ENCODE measurements around the gene MARCHF3.

The MARCHF3 gene

GRCh38 chr5:127038550-127038949, 8.2 kb upstream of the MARCHF3 start:
- Histone ChIP-seq H3K9ac (ENCODE audit: insufficient read length) (no peak overlapping the region), H3K4me3 (no peak overlapping the region), H3K27ac (no peak overlapping the region), H3K9me3 (ENCODE audit: low read depth, low read length) (no peaks in the 10 kb centered on the region), H3K36me3 (ENCODE audit: insufficient read depth, low read length) (no peaks in the 10 kb centered on the region)
- no peak for TF ChIP-seq EZH2 (IDR thresholded peaks at IDR 0.05)
- TF ChIP-seq POLR2AphosphoS5 (IDR thresholded peaks at IDR 0.05; ENCODE audit: borderline replicate concordance, low read depth, low read length): no peak
- TF ChIP-seq FOXP2 (optimal IDR thresholded peaks at IDR 0.05; ENCODE audit: control extremely low read depth, extremely low read length, insufficient read depth): no peak
- no peak for DNase-seq (ENCODE audit: low read depth, low spot score)

GRCh38 chr5:127031863-127032232, 1.5 kb upstream of the MARCHF3 start:
- no peak overlapping the region for H3K9ac ChIP-seq (ENCODE audit: insufficient read length)
- TF ChIP-seq POLR2AphosphoS5 (IDR thresholded peaks at IDR 0.05; ENCODE audit: borderline replicate concordance, low read depth, low read length) (no peak), FOXP2 (optimal IDR thresholded peaks at IDR 0.05; ENCODE audit: control extremely low read depth, extremely low read length, insufficient read depth) (no peak)
- no peaks in the 10 kb centered on the region for H3K36me3 ChIP-seq (ENCODE audit: insufficient read depth, low read length)
- H3K4me3 ChIP-seq: no peak overlapping the region
- DNase-seq (ENCODE audit: low read depth, low spot score): no peak
- no peak overlapping the region for H3K27ac ChIP-seq
- no peaks in the 10 kb centered on the region for H3K9me3 ChIP-seq (ENCODE audit: low read depth, low read length)

GRCh38 chr5:127031147-127031862, 947 bp upstream of the MARCHF3 start:
- Histone ChIP-seq H3K9me3 (ENCODE audit: low read depth, low read length) (no peaks in the 10 kb centered on the region), H3K36me3 (ENCODE audit: insufficient read depth, low read length) (no peaks in the 10 kb centered on the region), H3K27ac (no peak overlapping the region), H3K9ac (ENCODE audit: insufficient read length) (peak overlapping the region; percentile 58), H3K4me3 (peak overlapping the region; percentile 91)
- DNase-seq (ENCODE audit: low read depth, low spot score): no peak
- TF ChIP-seq EZH2 (IDR thresholded peaks at IDR 0.05) (no peak), POLR2AphosphoS5 (IDR thresholded peaks at IDR 0.05; ENCODE audit: borderline replicate concordance, low read depth, low read length) (no peak), FOXP2 (optimal IDR thresholded peaks at IDR 0.05; ENCODE audit: control extremely low read depth, extremely low read length, insufficient read depth) (no peak)

- no peak overlapping the region for H3K27ac ChIP-seq
- no peaks in the 10 kb centered on the region for H3K9me3 ChIP-seq (ENCODE audit: low read depth, low read length)
- H3K4me3 ChIP-seq: peak overlapping the region; percentile 91
- DNase-seq (ENCODE audit: low read depth, low spot score): no peak
- TF ChIP-seq FOXP2 (optimal IDR thresholded peaks at IDR 0.05; ENCODE audit: control extremely low read depth, extremely low read length, insufficient read depth) (no peak), POLR2AphosphoS5 (IDR thresholded peaks at IDR 0.05; ENCODE audit: borderline replicate concordance, low read depth, low read length) (no peak), EZH2 (IDR thresholded peaks at IDR 0.05) (no peak)
- peak overlapping the region; percentile 33 for H3K9ac ChIP-seq (ENCODE audit: insufficient read length)
- H3K36me3 ChIP-seq (ENCODE audit: insufficient read depth, low read length): no peaks in the 10 kb centered on the region
These were observed 638 bp downstream of the MARCHF3 start for GRCh38 chr5:127029581-127030258.

- no peak for DNase-seq (ENCODE audit: low read depth, low spot score)
- Histone ChIP-seq H3K36me3 (ENCODE audit: insufficient read depth, low read length) (no peaks in the 10 kb centered on the region), H3K4me3 (peak overlapping the region; percentile 91), H3K9ac (ENCODE audit: insufficient read length) (no peak overlapping the region), H3K27ac (no peak overlapping the region), H3K9me3 (ENCODE audit: low read depth, low read length) (no peaks in the 10 kb centered on the region)
- TF ChIP-seq EZH2 (IDR thresholded peaks at IDR 0.05) (no peak), FOXP2 (optimal IDR thresholded peaks at IDR 0.05; ENCODE audit: control extremely low read depth, extremely low read length, insufficient read depth) (no peak), POLR2AphosphoS5 (IDR thresholded peaks at IDR 0.05; ENCODE audit: borderline replicate concordance, low read depth, low read length) (no peak)
These were observed 1.4 kb downstream of the MARCHF3 start for GRCh38 chr5:127028822-127029457.

GRCh38 chr5:127027539-127027938, 2.8 kb downstream of the MARCHF3 start:
- no peak overlapping the region for H3K27ac ChIP-seq

GRCh38 chr5:127026166-127026565, 4.2 kb downstream of the MARCHF3 start:
- H3K36me3 ChIP-seq (ENCODE audit: insufficient read depth, low read length): no peaks in the 10 kb centered on the region
- no peak overlapping the region for H3K4me3 ChIP-seq
- no peak overlapping the region for H3K27ac ChIP-seq
- no peaks in the 10 kb centered on the region for H3K9me3 ChIP-seq (ENCODE audit: low read depth, low read length)
- TF ChIP-seq EZH2 (IDR thresholded peaks at IDR 0.05): no peak
- no peak for TF ChIP-seq POLR2AphosphoS5 (IDR thresholded peaks at IDR 0.05; ENCODE audit: borderline replicate concordance, low read depth, low read length)
- TF ChIP-seq FOXP2 (optimal IDR thresholded peaks at IDR 0.05; ENCODE audit: control extremely low read depth, extremely low read length, insufficient read depth): no peak
- no peak overlapping the region for H3K9ac ChIP-seq (ENCODE audit: insufficient read length)
- DNase-seq (ENCODE audit: low read depth, low spot score): no peak

More at GRCh38 chr5:127027539-127027938, 2.8 kb downstream of the MARCHF3 start:
- H3K36me3 ChIP-seq (ENCODE audit: insufficient read depth, low read length): no peaks in the 10 kb centered on the region
- DNase-seq (ENCODE audit: low read depth, low spot score): no peak
- no peak overlapping the region for H3K4me3 ChIP-seq
- TF ChIP-seq POLR2AphosphoS5 (IDR thresholded peaks at IDR 0.05; ENCODE audit: borderline replicate concordance, low read depth, low read length): no peak
- TF ChIP-seq EZH2 (IDR thresholded peaks at IDR 0.05): no peak
- H3K9ac ChIP-seq (ENCODE audit: insufficient read length): no peak overlapping the region
- no peaks in the 10 kb centered on the region for H3K9me3 ChIP-seq (ENCODE audit: low read depth, low read length)

- TF ChIP-seq EZH2 (IDR thresholded peaks at IDR 0.05) (no peak), POLR2AphosphoS5 (IDR thresholded peaks at IDR 0.05; ENCODE audit: borderline replicate concordance, low read depth, low read length) (no peak), FOXP2 (optimal IDR thresholded peaks at IDR 0.05; ENCODE audit: control extremely low read depth, extremely low read length, insufficient read depth) (no peak)
- Histone ChIP-seq H3K9me3 (ENCODE audit: low read depth, low read length) (no peaks in the 10 kb centered on the region), H3K27ac (no peak overlapping the region), H3K36me3 (ENCODE audit: insufficient read depth, low read length) (no peaks in the 10 kb centered on the region), H3K4me3 (no peak overlapping the region), H3K9ac (ENCODE audit: insufficient read length) (no peak overlapping the region)
- no peak for DNase-seq (ENCODE audit: low read depth, low spot score)
These were observed 4.9 kb downstream of the MARCHF3 start for GRCh38 chr5:127025467-127025866.

Data from SK-N-MC (cell line).